Muscle of leg (tissue), 11 donors: ENCODE results near the gene ASCC2. TPM values are rescaled to one million over a fixed set of nuclear protein-coding genes. Genes with fewer than 3 reads are reported as not detected.
"Not testable (repeated sequence)": the region's sequence is repeated elsewhere in the genome, so short reads cannot be mapped to it uniquely, and the experiment has no call there.

Experiments
- DNase-seq: peaks from one replicate; pipeline ENCODE4 v3.0.0; 2013
- H3K27ac ChIP-seq: one replicate; pipeline ENCODE4 v1.5.1; 2013; ENCODE audit warnings: mild to moderate bottlenecking, low read length, control low read depth
- H3K27me3 ChIP-seq: one replicate; pipeline ENCODE4 v1.6.1; 2013; ENCODE audit warnings: low read length; ENCODE audit not compliant: control insufficient read depth, insufficient read depth
- H3K36me3 ChIP-seq: one replicate; pipeline ENCODE4 v1.6.1; 2013; ENCODE audit warnings: low read length; ENCODE audit not compliant: control insufficient read depth, insufficient read depth
- H3K4me1 ChIP-seq: one replicate; pipeline ENCODE4 v1.6.1; 2013; ENCODE audit warnings: low read length; ENCODE audit not compliant: control insufficient read depth, insufficient read depth
- H3K4me3 ChIP-seq: one replicate; pipeline ENCODE4 v1.5.1; 2013; ENCODE audit warnings: low read length, control low read depth
- H3K9me3 ChIP-seq: replicated peaks from 2 replicates; pipeline ENCODE4 v1.6.1; 2013; ENCODE audit warnings: low read depth, low read length; ENCODE audit not compliant: control insufficient read depth
- WGBS: methylation state at CpG from one replicate; pipeline ENCODE4 v1.1.5; 2013; ENCODE audit warnings: missing lambda C conversion rate; ENCODE audit not compliant: insufficient coverage; 5-methylcytosine and 5-hydroxymethylcytosine counted together
- polyA plus RNA-seq, 8 donors: library from polyadenylated mRNA; unstranded; fragments of 120-200 nt; gene quantifications; one replicate each; pipeline versions ENCODE4 v1.2.1 to v1.2.3, GENCODE V29; 2013; ENCODE audit warnings: inconsistent platforms in 1 of 8, low replicate concordance in 1 of 8; ENCODE audit not compliant: insufficient read length in 8 of 8, insufficient read depth in 1 of 8
- total RNA-seq: library from RNA; stranded (reverse); fragments of 120-200 nt; gene quantifications from one replicate; pipeline ENCODE4 v1.2.4, GENCODE V29; 2013

The ASCC2 gene
- total and polyA plus RNA-seq, 9 donors = 23.1 to 38.1 (median 34.4) TPM

GRCh38 chr22:29765905-29766631 is 72.0 kb downstream of the ASCC2 start:
- Histone ChIP-seq H3K27me3 (no peaks in the 10 kb centered on the region), H3K36me3 (peaks cover 18% of the 10 kb centered on the region), H3K4me3 (peak overlapping the region; percentile 100), H3K27ac (peak overlapping the region; percentile 78), H3K9me3 (no peaks in the 10 kb centered on the region), H3K4me1 (peaks cover 15% of the 10 kb centered on the region)
- WGBS = 48% methylated on average over 11 of the region's 15 CpGs
- peak; percentile 16 for DNase-seq

GRCh38 chr22:29762263-29762662 is 75.8 kb downstream of the ASCC2 start:
- H3K27ac ChIP-seq = no peak overlapping the region
- WGBS = 90% methylated on average over 7 of the region's 15 CpGs
- H3K36me3 ChIP-seq = no peaks in the 10 kb centered on the region
- peaks cover 8% of the 10 kb centered on the region for H3K4me1 ChIP-seq
- no peak for DNase-seq
- H3K9me3 ChIP-seq = no peaks in the 10 kb centered on the region
- no peaks in the 10 kb centered on the region for H3K27me3 ChIP-seq
- no peak overlapping the region for H3K4me3 ChIP-seq

- no peaks in the 10 kb centered on the region for H3K27me3 ChIP-seq
- WGBS = 75% methylated on average over 3 of the region's 5 CpGs
- no peak overlapping the region for H3K4me3 ChIP-seq
- no peak for DNase-seq
- H3K9me3 ChIP-seq = no peaks in the 10 kb centered on the region
- no peak overlapping the region for H3K27ac ChIP-seq
- no peaks in the 10 kb centered on the region for H3K36me3 ChIP-seq
- H3K4me1 ChIP-seq = peaks cover 6% of the 10 kb centered on the region
Measured at GRCh38 chr22:29758959-29759358, 79.1 kb downstream of the ASCC2 start.

- Histone ChIP-seq H3K4me1 (peaks cover 6% of the 10 kb centered on the region), H3K27me3 (no peaks in the 10 kb centered on the region), H3K36me3 (no peaks in the 10 kb centered on the region), H3K4me3 (no peak overlapping the region), H3K9me3 (no peaks in the 10 kb centered on the region), H3K27ac (no peak overlapping the region)
- no CpG with 5 or more reads among the region's 7 CpGs for WGBS
- DNase-seq = no peak
Measured at GRCh38 chr22:29758068-29758622, 79.9 kb downstream of the ASCC2 start.

- Histone ChIP-seq H3K9me3 (no peaks in the 10 kb centered on the region), H3K36me3 (no peaks in the 10 kb centered on the region), H3K4me1 (peaks cover 6% of the 10 kb centered on the region), H3K27ac (no peak overlapping the region), H3K27me3 (no peaks in the 10 kb centered on the region), H3K4me3 (no peak overlapping the region)
- no peak for DNase-seq
- no CpG with 5 or more reads among the region's 3 CpGs for WGBS
Measured at GRCh38 chr22:29757096-29757495, 81.0 kb downstream of the ASCC2 start.

GRCh38 chr22:29756341-29756740 is 81.7 kb downstream of the ASCC2 start:
- H3K27me3 ChIP-seq = no peaks in the 10 kb centered on the region
- H3K4me3 ChIP-seq = no peak overlapping the region
- peaks cover 6% of the 10 kb centered on the region for H3K4me1 ChIP-seq
- H3K36me3 ChIP-seq = no peaks in the 10 kb centered on the region
- no peak overlapping the region for H3K27ac ChIP-seq
- 66% methylated on average over 6 of the region's 7 CpGs for WGBS
- no peak for DNase-seq
- H3K9me3 ChIP-seq = no peaks in the 10 kb centered on the region

- WGBS = 97% methylated on average over 5 of the region's 9 CpGs
- Histone ChIP-seq H3K27me3 (no peaks in the 10 kb centered on the region), H3K4me1 (peaks cover 6% of the 10 kb centered on the region), H3K27ac (no peak overlapping the region), H3K4me3 (no peak overlapping the region), H3K36me3 (no peaks in the 10 kb centered on the region), H3K9me3 (no peaks in the 10 kb centered on the region)
- no peak for DNase-seq
Measured at GRCh38 chr22:29755889-29756288, 82.2 kb downstream of the ASCC2 start.

- not testable (repeated sequence) for H3K9me3 ChIP-seq, H3K27me3 ChIP-seq, H3K36me3 ChIP-seq, H3K4me3 ChIP-seq, DNase-seq, H3K27ac ChIP-seq, H3K4me1 ChIP-seq
- 91% methylated on average over 7 of the region's 11 CpGs for WGBS
Measured at GRCh38 chr22:29754658-29755395, 83.2 kb downstream of the ASCC2 start.

GRCh38 chr22:29753808-29754657 is 84.0 kb downstream of the ASCC2 start:
- Histone ChIP-seq H3K27ac (no peak overlapping the region), H3K9me3 (no peaks in the 10 kb centered on the region), H3K36me3 (peaks cover 10% of the 10 kb centered on the region), H3K4me1 (peaks cover 6% of the 10 kb centered on the region), H3K4me3 (no peak overlapping the region), H3K27me3 (no peaks in the 10 kb centered on the region)
- DNase-seq = no peak
- WGBS = 83% methylated on average over 15 of the region's 16 CpGs

GRCh38 chr22:29751669-29752068 is 86.4 kb downstream of the ASCC2 start:
- H3K36me3 ChIP-seq = peaks cover 30% of the 10 kb centered on the region
- H3K4me1 ChIP-seq = peaks cover 6% of the 10 kb centered on the region
- H3K27ac ChIP-seq = no peak overlapping the region
- no peaks in the 10 kb centered on the region for H3K9me3 ChIP-seq
- no CpG with 5 or more reads among the region's 2 CpGs for WGBS
- no peak overlapping the region for H3K4me3 ChIP-seq
- DNase-seq = no peak
- H3K27me3 ChIP-seq = no peaks in the 10 kb centered on the region
